SK-N-MC (cell line): ENCODE data around the gene HOXA3.

Experiments used
- EZH2 ChIP-seq: fragments of 200-600 bp; sonication (generic); IDR thresholded peaks from one replicate; pipeline ENCODE4 v1.6.1; 2017; ENCODE audit warnings: antibody characterized with exemption
- FOXP2 ChIP-seq: optimal IDR thresholded peaks from 2 replicates; pipeline ENCODE3; 2011; ENCODE audit warnings: mild to moderate bottlenecking, moderate library complexity; ENCODE audit not compliant: insufficient read depth; ENCODE audit errors: extremely low read length, control extremely low read depth
- POLR2AphosphoS5 ChIP-seq: IDR thresholded peaks from 2 replicates; pipeline ENCODE4 v1.6.1; 2012; ENCODE audit warnings: mild to moderate bottlenecking, low read depth, low read length, borderline replicate concordance

GRCh38 chr7:27095897-27096767 lies 56.3 kb downstream of the HOXA3 start, which contains the start of gene HOXA1:
- TF ChIP-seq EZH2 (peak; percentile 78), POLR2AphosphoS5 (no peak), FOXP2 (no peak)
